HG03457 (cell line): Measurements from ENCODE around the gene KRT40.

Source experiments
- ATAC-seq: cut with Tn5 transposase; IDR thresholded peaks from one replicate; pipeline ENCODE4 v1.9.1; 2021; ENCODE audit warnings: moderate number of reproducible peaks; ENCODE audit not compliant: unreplicated experiment

The KRT40 gene

GRCh38 chr17:40953881-40954280 lies 30.2 kb downstream of the KRT40 start:
- ATAC-seq = no peak

- no peak for ATAC-seq
Observed at GRCh38 chr17:40952661-40953060, 31.5 kb downstream of the KRT40 start.

GRCh38 chr17:40952154-40952553 lies 32.0 kb downstream of the KRT40 start:
- no peak for ATAC-seq

GRCh38 chr17:40951011-40951622 lies 33.0 kb downstream of the KRT40 start:
- no peak for ATAC-seq

- ATAC-seq = no peak
Observed at GRCh38 chr17:40950176-40950575, 34.0 kb downstream of the KRT40 start.

GRCh38 chr17:40949418-40949817 lies 34.7 kb downstream of the KRT40 start:
- ATAC-seq = no peak

GRCh38 chr17:40947929-40948328 lies 36.2 kb downstream of the KRT40 start:
- no peak for ATAC-seq

- no peak for ATAC-seq
Observed at GRCh38 chr17:40945414-40945813, 38.7 kb downstream of the KRT40 start.

- no peak for ATAC-seq
Observed at GRCh38 chr17:40944531-40944930, 39.6 kb downstream of the KRT40 start.

GRCh38 chr17:40942553-40942952 lies 41.6 kb downstream of the KRT40 start:
- ATAC-seq = no peak

GRCh38 chr17:40940266-40940665 lies 43.9 kb downstream of the KRT40 start:
- ATAC-seq = no peak

- no peak for ATAC-seq
Observed at GRCh38 chr17:40938981-40939380, 45.1 kb downstream of the KRT40 start.

- ATAC-seq = no peak
Observed at GRCh38 chr17:40937384-40937819, 46.7 kb downstream of the KRT40 start, which contains the start of gene KRT23. TSS of gene KRT23 (minus strand) at chr17:40937646. CDS start at chr17:40936603, 1,043 bp downstream.

- ATAC-seq = no peak
Observed at GRCh38 chr17:40936976-40937375, 47.1 kb downstream of the KRT40 start.

- no peak for ATAC-seq
Observed at GRCh38 chr17:40936437-40936971, 47.6 kb downstream of the KRT40 start.

GRCh38 chr17:40935624-40936023 lies 48.5 kb downstream of the KRT40 start:
- ATAC-seq = no peak

- ATAC-seq = no peak
Observed at GRCh38 chr17:40932608-40933007, 51.5 kb downstream of the KRT40 start.

GRCh38 chr17:40931311-40931710 lies 52.8 kb downstream of the KRT40 start:
- ATAC-seq = no peak
